GM12891 (cell line): ENCODE measurements around the gene USP31.

ENCODE experiments used
- PAX5 ChIP-seq: IDR thresholded peaks from 2 replicates; pipeline ENCODE4 v1.6.1; 2011; ENCODE audit warnings: low read length, moderate library complexity, mild to moderate bottlenecking; ENCODE audit not compliant: insufficient read depth, severe bottlenecking
- POLR2A ChIP-seq: IDR thresholded peaks from 2 replicates; pipeline ENCODE4 v1.6.1; 2011; ENCODE audit warnings: low read depth, low read length, control low read depth
- POLR2AphosphoS5 ChIP-seq: IDR thresholded peaks from 2 replicates; pipeline ENCODE4 v1.6.1; 2011; ENCODE audit warnings: low read depth, low read length, control low read depth
- SPI1 ChIP-seq: IDR thresholded peaks from 2 replicates; pipeline ENCODE4 v1.6.1; 2011; ENCODE audit warnings: low read depth, low read length, control low read depth
- TAF1 ChIP-seq: IDR thresholded peaks from 2 replicates; pipeline ENCODE4 v1.6.1; 2011; ENCODE audit warnings: low read depth, low read length, control low read depth

DNA sequence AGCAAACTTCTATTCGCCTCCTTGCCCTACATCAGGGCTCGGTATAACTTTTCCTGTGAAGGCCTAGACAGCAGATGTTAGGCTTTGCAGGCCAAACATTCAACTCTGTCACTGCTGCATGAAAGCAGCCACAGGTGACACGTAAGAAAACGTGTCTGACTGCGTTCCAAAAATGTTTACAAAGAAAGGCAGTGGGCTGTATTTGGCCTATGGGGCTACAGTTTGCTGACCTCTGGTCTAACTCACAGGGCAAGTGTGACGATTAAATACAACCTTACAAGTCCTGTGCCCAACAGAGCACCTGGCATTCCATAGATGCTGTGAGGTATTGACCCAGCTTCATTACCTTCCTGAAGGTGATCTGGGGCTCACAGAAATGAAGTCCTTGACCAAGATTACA is 79.4 kb downstream of the USP31 start:
- no peak for TF ChIP-seq TAF1
- no peak for TF ChIP-seq POLR2A
- no peak for TF ChIP-seq POLR2AphosphoS5
- TF ChIP-seq SPI1 = no peak
- TF ChIP-seq PAX5 = no peak
